Aorta (tissue), 5 donors: ENCODE data around the gene ERGIC2. TPM values are rescaled to one million over a fixed set of nuclear protein-coding genes. Genes with fewer than 3 reads are reported as not detected.

ENCODE experiments used
- ATAC-seq: fragments of 200-7000 bp; cut with Tn5 transposase; one replicate; pipeline ENCODE4 v1.9.1; 2022; ENCODE audit warnings: moderate library complexity; ENCODE audit not compliant: low FRiP score
- DNase-seq, 2 donors: peaks; one replicate each; pipeline ENCODE4 v3.0.0-alpha.2; 2020
- H3K27ac ChIP-seq, 2 donors: one replicate each; pipeline ENCODE4 v1.5.1; 2013; ENCODE audit warnings: low read length in 2 of 2, mild to moderate bottlenecking in 2 of 2, moderate library complexity in 2 of 2, control low read depth in 1 of 2, inconsistent platforms in 1 of 2, low read depth in 1 of 2
- H3K27me3 ChIP-seq, 2 donors: one replicate each; pipeline ENCODE4 v1.6.1; 2013; ENCODE audit warnings: control low read depth in 1 of 2, low read length in 1 of 2, mild to moderate bottlenecking in 1 of 2, moderate library complexity in 1 of 2; ENCODE audit not compliant: insufficient read depth in 2 of 2, control insufficient read depth in 1 of 2
- H3K36me3 ChIP-seq, 2 donors: one replicate each; pipeline ENCODE4 v1.6.1; 2013; ENCODE audit warnings: control low read depth in 1 of 2, low read length in 1 of 2, mild to moderate bottlenecking in 1 of 2; ENCODE audit not compliant: insufficient read depth in 2 of 2, control insufficient read depth in 1 of 2
- H3K4me1 ChIP-seq, 2 donors: one replicate each; pipeline ENCODE4 v1.6.1; 2013; ENCODE audit warnings: low read length in 2 of 2, control low read depth in 1 of 2, mild to moderate bottlenecking in 1 of 2, moderate library complexity in 1 of 2; ENCODE audit not compliant: insufficient read depth in 2 of 2, control insufficient read depth in 1 of 2
- H3K4me3 ChIP-seq, 2 donors: one replicate each; pipeline ENCODE4 v1.5.1; 2013; ENCODE audit warnings: low read length in 2 of 2, control low read depth in 1 of 2, mild to moderate bottlenecking in 1 of 2
- H3K9me3 ChIP-seq: one replicate; pipeline ENCODE4 v1.6.1; 2013; ENCODE audit warnings: mild to moderate bottlenecking, low read length; ENCODE audit not compliant: control insufficient read depth
- WGBS, 2 donors: extraction: QIAGEN DNeasy Blood & Tissue Kit; methylation state at CpG; one replicate each; pipeline ENCODE4 v1.1.7; 2013; 5-methylcytosine and 5-hydroxymethylcytosine counted together
- intact Hi-C, 2 donors: fragments of 100-400 bp; cut with DNase I; formaldehyde crosslinking; loops; one replicate each; pipeline versions ENCODE4 v1.14.2 to v1.15.0; 2022
- polyA plus RNA-seq, 2 donors: library from polyadenylated mRNA; stranded (reverse); fragments of 200-250 nt; gene quantifications; one replicate each; pipeline ENCODE4 v1.2.3, GENCODE V29; 2013
- total RNA-seq, 2 donors: library from RNA; stranded (reverse); fragmentation: NEBNext Ultra II Directional; extraction: Animal tissue kit (Norgen Biotek cat#: 25700); gene quantifications; one replicate each; pipeline ENCODE4 v1.2.1, GENCODE V29; 2021
- donor health status: healthy with polysubstance abuse.
- donor health status: Bipolar disorder and iron deficiency.
- donor health status: DM: no; HTN: no; CAD: no.
- donor health status: DM: no; HTN: no; CAD: no.
- donor health status: DM: yes; HTN: yes; CAD: no.

Gene ERGIC2
- total and polyA plus RNA-seq, 4 donors, result 63.9 to 118 (median 65.0) TPM

DNA sequence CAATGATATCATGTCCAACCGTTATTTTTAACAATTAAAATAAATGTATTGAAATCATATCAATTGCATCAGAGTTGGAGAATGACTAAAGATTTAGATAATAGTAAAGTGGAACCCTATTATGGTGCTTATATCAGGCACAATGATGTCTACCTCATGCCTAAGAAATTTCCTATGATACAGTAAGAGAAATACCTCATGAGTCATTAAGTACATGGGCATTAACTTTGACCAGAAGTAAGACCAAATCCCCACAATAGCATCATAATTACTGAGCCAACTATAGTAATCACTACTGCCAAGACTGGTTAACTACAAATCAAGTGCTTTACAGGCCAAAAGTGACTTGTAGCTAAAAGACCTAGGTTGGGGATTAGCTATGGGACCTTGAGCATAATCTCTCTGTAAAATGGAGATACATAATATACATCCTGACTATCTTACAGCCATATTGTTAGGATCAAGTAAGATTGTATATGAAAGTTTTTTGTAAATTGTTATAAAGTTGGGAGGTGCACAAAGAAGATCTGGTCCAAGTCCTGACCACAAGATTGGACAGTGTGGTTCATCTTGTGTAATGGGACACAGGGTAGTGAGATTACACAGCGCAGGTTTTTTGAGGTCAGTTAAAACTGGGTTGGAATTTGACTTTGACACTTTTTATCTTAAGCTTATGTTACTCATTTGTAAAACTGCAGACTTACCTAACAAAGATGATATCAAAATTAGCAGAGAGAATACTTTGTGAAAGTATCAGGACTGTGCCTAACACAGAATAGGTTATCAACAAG, 60.5 kb downstream of the ERGIC2 start:
- ATAC-seq, result no peak
- Histone ChIP-seq H3K27ac (no peak overlapping the region), H3K27me3 (no peaks in the 10 kb centered on the region), H3K9me3 (no peaks in the 10 kb centered on the region), H3K36me3 (no peaks in the 10 kb centered on the region), H3K4me3 (no peak overlapping the region), H3K4me1 (peaks cover 0 to 1% of the 10 kb centered on the region in 2 donors)
- no peak for DNase-seq
- WGBS, 2 donors, result 58 to 63% methylated on average over 2 of the region's 2 CpGs
- intact Hi-C loops, result no loop called here

DNA sequence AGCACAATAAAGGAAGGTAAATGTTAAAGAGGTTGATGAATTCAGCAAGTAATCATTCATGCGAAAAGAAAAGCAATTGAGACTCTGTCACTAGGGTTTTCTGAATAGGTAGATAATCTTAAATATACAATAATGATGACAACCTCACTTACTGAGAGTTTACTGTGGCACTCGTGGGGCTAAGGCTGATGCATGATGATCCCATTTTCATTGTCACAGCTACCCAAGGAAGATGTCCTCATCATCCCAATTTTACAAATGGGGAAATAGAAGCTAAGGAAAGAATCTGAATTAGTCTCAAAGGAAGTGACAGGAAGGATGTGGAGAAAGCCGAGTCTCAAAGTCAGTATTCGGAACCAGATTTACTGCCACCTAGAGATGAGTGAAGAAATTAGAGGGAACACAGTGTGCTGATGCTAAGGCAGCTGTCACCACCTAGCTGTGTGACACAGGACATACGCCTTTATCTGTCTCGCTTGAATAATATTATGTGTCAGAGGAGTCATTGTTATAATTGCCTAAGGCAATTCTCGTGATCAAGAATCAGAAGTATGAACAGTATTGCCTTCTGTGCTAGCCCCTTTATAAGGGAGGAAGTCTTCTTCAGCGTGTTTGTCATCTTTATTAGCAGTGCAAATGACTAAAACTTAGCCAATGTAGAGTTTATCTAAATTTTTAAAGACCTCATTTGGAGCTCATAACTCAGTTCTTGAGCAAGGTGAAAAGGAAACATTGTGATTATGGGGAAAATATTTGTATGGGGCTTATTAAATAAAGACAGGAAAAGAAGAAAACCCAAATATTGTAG, 63.2 kb downstream of the ERGIC2 start:
- Histone ChIP-seq H3K9me3 (no peaks in the 10 kb centered on the region), H3K36me3 (no peaks in the 10 kb centered on the region), H3K4me1 (peaks cover 0 to 1% of the 10 kb centered on the region in 2 donors), H3K27ac (no peak overlapping the region), H3K4me3 (no peak overlapping the region), H3K27me3 (no peaks in the 10 kb centered on the region)
- intact Hi-C loops, result no loop called here
- ATAC-seq (peak; percentile 83), DNase-seq (no peak)
- 32 to 33% methylated on average over 8 of the region's 8 CpGs for WGBS, 2 donors

DNA sequence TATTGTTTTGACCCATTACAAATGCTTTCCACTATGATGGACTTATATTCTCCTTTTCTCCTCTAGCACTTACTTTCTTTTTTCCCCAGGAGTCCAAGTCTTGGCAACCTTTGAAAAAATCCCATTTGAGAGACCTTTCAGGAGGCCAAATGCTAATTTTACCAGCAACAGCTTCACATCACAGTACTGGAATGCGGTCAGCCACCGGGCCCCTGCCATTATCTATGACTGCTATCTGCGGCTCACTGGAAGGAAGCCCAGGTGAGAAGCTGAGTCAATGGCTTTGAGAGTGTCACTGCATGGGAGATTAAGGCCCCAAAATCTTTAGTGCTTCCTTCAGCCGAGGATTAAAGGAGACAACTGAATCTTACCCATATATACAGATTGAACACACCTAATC, 64.2 kb downstream of the ERGIC2 start:
- no peaks in the 10 kb centered on the region for H3K36me3 ChIP-seq
- DNase-seq, result peak in 1 of 2 donors; percentile 50
- ATAC-seq, result no peak
- H3K27me3 ChIP-seq, result no peaks in the 10 kb centered on the region
- H3K27ac ChIP-seq, result no peak overlapping the region
- 9 to 11% methylated on average over 4 of the region's 4 CpGs for WGBS, 2 donors
- no peak overlapping the region for H3K4me3 ChIP-seq
- intact Hi-C loops, result no loop called here
- peaks cover 0 to 1% of the 10 kb centered on the region in 2 donors for H3K4me1 ChIP-seq
- no peaks in the 10 kb centered on the region for H3K9me3 ChIP-seq

DNA sequence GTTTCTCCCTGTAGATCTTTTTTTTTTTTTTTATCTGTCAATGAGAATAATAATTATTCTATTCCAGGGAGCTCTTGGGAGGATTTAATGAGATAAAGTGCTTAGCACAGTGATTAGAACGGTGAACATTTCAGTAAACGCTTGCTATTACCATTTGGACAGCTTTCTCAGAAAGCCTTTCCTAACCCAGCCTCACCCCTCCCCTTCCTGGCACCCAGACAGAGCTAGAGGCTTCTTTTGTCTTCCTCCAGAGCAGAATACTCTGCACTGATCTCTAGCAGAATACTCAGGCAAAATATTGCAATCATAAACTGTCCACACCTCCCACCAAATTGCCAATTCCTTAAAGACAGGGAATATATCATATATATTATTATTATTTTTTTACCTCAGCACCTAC, 66.6 kb downstream of the ERGIC2 start:
- no peaks in the 10 kb centered on the region for H3K36me3 ChIP-seq
- H3K4me1 ChIP-seq, result no peaks in the 10 kb centered on the region
- H3K4me3 ChIP-seq, result no peak overlapping the region
- no peak overlapping the region for H3K27ac ChIP-seq
- no peak for ATAC-seq
- no peaks in the 10 kb centered on the region for H3K27me3 ChIP-seq
- intact Hi-C loops, result no loop called here
- no peaks in the 10 kb centered on the region for H3K9me3 ChIP-seq
- no peak for DNase-seq
- 87 to 89% methylated on average over 2 of the region's 2 CpGs for WGBS, 2 donors

DNA sequence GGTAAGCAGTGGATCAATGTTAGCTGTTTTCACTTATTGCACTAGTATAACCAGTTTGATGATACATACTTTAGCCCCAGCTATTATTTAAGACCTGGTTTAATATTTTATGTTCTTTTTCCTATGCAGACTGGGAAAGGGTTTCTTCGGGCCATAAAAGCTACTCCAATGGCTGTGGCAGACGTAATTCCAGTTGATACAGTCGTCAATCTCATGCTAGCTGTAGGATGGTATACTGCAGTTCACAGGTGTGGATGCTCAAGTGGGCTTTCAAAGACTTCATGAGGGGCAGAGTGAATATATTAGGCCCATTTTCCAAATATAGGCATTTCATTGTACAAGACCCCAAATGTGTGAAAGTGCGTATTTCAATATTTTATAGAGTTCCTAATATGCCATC, 70.1 kb downstream of the ERGIC2 start:
- H3K27me3 ChIP-seq, result no peaks in the 10 kb centered on the region
- no peak overlapping the region for H3K4me3 ChIP-seq
- 92 to 94% methylated on average over 4 of the region's 4 CpGs for WGBS, 2 donors
- no peaks in the 10 kb centered on the region for H3K9me3 ChIP-seq
- H3K27ac ChIP-seq, result no peak overlapping the region
- ATAC-seq (no peak), DNase-seq (no peak)
- no peaks in the 10 kb centered on the region for H3K36me3 ChIP-seq
- no peaks in the 10 kb centered on the region for H3K4me1 ChIP-seq
- intact Hi-C loops, result no loop called here

DNA sequence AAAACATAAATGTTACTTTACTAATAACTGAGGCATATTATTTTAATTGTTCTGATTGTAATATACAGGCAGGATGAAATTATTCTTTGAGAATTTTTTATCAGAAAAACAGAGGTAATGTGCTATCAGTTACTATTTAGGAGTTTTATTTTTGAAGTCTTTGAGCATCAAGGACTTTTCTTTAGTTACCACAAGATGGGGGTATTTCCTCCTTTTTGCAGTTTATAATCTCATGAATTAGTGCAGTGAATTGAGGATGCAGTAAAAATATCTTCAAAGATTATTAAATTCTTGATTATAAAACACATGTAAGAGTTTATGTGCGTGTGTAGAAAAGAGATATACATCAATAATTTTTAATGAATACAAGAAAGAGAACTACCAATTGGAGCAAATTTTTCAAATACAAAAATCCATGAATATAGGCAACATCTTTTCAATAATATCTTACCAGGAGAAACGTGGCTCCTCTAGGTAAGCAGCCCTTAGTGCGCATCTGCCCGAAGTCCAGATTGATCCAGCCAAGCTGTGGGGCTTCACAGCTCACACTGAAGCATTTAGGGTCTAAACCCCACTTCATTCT, 71.6 kb downstream of the ERGIC2 start:
- no peaks in the 10 kb centered on the region for H3K9me3 ChIP-seq
- H3K36me3 ChIP-seq, result no peaks in the 10 kb centered on the region
- no peak overlapping the region for H3K4me3 ChIP-seq
- intact Hi-C loops, result no loop called here
- no peak overlapping the region for H3K27ac ChIP-seq
- ATAC-seq (no peak), DNase-seq (no peak)
- 57 to 86% methylated on average over 4 of the region's 4 CpGs for WGBS, 2 donors
- no peaks in the 10 kb centered on the region for H3K27me3 ChIP-seq
- H3K4me1 ChIP-seq, result no peaks in the 10 kb centered on the region

DNA sequence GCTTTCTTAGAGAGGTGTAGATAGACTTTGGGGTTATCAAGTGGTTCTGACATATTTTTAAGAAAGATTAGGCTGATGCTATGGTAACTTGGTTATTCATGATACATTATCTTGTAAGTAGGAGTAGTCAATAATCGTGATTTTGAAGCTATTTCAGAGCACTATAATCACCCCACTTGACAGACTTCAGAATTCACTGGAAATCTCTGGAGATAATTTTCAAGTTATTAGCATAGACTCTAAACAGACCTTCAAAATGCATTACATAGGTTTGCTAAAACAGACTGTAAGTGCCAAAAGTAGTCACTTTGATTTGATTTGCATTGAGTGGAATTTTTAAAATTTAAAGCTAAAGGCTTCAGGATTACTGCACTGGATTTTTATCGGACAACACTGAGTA, 74.3 kb downstream of the ERGIC2 start:
- Histone ChIP-seq H3K9me3 (no peaks in the 10 kb centered on the region), H3K27ac (no peak overlapping the region), H3K36me3 (no peaks in the 10 kb centered on the region), H3K4me3 (no peak overlapping the region), H3K27me3 (no peaks in the 10 kb centered on the region), H3K4me1 (no peaks in the 10 kb centered on the region)
- ATAC-seq (no peak), DNase-seq (no peak)
- intact Hi-C loops, result no loop called here
- 71 to 80% methylated on average over 2 of the region's 2 CpGs for WGBS, 2 donors

DNA sequence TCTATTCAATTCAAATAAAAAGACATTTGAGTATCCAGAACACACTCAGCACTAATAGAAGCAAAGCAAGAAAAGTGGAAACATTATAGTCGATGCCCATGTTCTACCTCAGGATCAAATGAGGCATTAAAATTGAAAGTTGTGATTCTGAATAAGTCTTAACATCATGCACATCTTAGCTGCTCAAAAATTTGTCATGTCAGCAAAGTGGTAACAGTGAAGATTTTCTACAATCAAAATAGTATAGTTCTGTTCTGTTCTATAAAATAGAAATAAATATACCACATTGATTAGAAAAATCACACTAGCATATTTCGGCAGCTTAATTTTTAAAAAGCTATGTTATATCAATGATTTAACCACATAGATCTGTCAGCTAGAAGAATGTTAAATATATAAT, 74.7 kb downstream of the ERGIC2 start:
- 49 to 94% methylated on average over 2 of the region's 2 CpGs for WGBS, 2 donors
- Histone ChIP-seq H3K27me3 (no peaks in the 10 kb centered on the region), H3K27ac (no peak overlapping the region), H3K9me3 (no peaks in the 10 kb centered on the region), H3K4me1 (no peaks in the 10 kb centered on the region), H3K36me3 (no peaks in the 10 kb centered on the region), H3K4me3 (no peak overlapping the region)
- ATAC-seq, result no peak
- no peak for DNase-seq
- intact Hi-C loops, result no loop called here
